OCI-LY7 (cell line): ENCODE measurements around the gene HUS1B.
"Not testable (repeated sequence)": the region's sequence is repeated elsewhere in the genome, so short reads cannot be mapped to it uniquely, and the experiment has no call there.

Source experiments
- EZH2phosphoT487 ChIP-seq: fragments of 200-600 bp; sonication (generic); IDR thresholded peaks from 2 replicates; pipeline ENCODE4 v1.6.1; 2018; ENCODE audit warnings: low read depth, borderline replicate concordance, mild to moderate bottlenecking, mixed run types, antibody characterized with exemption, low read length, moderate library complexity, mixed read lengths
- TF ChIP-seq, protein P1 (sequence below): fragments of 200-600 bp; sonication (generic); conservative IDR thresholded peaks from 2 replicates; pipeline ENCODE4 v1.5.1; 2014; ENCODE audit warnings: mild to moderate bottlenecking, antibody characterized with exemption, low read length, moderate library complexity, mixed read lengths

DNA sequence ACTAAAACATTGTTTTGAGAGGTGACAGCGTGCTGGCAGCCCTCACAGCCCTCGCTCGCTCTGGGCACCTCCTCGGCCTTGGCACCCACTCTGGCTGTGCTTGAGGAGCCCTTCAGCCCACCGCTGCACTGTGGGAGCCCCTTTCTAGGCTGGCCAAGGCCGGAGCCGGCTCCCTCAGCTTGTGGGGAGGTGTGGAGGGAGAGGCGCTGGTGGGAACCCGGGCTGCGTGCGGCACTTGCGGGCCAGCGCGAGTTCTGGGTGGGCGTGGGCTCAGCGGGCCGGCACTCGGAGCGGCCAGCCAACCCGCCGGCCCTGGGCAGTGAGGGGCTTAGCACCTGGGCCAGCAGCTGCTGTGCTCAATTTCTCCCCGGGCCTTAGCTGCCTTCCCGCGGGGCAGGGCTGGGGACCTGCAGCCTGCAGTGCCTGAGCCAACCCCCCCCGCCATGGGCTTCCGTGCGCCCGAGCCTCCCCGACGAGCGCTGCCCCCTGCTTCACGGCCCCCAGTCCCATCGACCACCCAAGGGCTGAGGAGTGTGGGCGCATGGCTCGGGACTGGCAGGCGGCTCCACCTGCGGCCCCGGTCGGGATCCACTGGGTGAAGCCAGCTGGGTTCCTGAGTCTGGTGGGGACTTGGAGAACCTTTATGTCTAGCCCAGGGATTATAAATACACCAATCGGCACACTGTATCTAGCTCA is 37.7 kb upstream of the HUS1B start:
- TF ChIP-seq, protein P1, sequence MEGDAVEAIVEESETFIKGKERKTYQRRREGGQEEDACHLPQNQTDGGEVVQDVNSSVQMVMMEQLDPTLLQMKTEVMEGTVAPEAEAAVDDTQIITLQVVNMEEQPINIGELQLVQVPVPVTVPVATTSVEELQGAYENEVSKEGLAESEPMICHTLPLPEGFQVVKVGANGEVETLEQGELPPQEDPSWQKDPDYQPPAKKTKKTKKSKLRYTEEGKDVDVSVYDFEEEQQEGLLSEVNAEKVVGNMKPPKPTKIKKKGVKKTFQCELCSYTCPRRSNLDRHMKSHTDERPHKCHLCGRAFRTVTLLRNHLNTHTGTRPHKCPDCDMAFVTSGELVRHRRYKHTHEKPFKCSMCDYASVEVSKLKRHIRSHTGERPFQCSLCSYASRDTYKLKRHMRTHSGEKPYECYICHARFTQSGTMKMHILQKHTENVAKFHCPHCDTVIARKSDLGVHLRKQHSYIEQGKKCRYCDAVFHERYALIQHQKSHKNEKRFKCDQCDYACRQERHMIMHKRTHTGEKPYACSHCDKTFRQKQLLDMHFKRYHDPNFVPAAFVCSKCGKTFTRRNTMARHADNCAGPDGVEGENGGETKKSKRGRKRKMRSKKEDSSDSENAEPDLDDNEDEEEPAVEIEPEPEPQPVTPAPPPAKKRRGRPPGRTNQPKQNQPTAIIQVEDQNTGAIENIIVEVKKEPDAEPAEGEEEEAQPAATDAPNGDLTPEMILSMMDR = not testable (repeated sequence)
- TF ChIP-seq EZH2phosphoT487 = not testable (repeated sequence)
